ELR (cell line): ENCODE data around the gene ZNF107.
"Not testable (repeated sequence)": the region's sequence is repeated elsewhere in the genome, so short reads cannot be mapped to it uniquely, and the experiment has no call there.

Experiments used
- DNase-seq: peaks from one replicate; pipeline ENCODE4 v3.0.0-alpha.2; 2015; ENCODE audit warnings: low read depth

Gene ZNF107

DNA sequence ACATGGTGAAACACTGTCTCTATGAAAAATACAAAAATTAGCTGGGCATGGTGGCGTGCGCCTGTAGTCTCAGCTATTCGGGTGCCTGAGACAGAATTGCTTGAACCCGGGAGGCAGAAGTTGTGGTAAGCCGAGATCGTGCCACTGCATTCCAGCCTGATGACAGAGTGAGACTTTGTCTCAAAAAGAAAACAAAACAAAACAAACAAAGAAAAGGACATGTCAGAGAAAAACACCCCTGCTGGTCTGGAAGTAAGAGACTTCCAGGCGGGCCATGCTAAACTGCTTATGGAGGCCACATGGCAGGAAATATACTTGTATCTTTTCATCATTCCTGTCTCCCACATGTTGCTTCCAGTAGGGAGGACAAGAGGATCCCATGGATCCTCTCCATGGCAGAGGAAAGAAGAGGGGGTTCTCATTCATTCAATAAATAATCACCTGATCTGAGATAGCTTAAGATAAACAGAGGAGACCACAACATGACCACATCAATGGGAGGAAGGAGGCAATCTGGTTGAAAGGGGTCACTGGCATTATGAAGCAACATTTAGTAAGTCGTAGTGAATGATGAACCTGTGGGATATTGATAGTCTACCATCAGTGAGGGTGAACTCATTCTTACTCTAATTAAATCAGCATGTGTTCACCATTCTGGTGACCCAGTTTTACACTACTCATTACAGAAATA lies 67.8 kb downstream of the ZNF107 start:
- no peak for DNase-seq

DNA sequence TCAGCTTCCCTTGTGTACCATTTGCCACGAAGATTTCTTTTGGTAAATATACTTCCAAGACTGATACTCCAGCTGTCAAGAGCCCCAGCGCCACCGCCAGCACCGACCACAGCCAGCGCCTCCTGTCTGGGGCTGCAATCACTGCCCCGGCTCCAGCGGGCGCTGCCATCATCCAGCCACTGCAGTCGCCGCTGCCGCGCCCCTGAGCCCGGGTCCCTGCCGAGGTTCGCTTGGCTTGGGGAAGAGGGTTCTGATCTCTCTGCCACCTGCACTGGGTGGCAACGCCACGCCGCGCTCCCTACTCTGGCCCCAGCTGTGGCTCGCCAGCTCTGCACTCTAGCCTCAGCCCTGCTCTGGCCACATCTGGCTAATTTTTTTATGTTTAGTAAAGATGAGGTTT lies 70.6 kb downstream of the ZNF107 start:
- no peak for DNase-seq

DNA sequence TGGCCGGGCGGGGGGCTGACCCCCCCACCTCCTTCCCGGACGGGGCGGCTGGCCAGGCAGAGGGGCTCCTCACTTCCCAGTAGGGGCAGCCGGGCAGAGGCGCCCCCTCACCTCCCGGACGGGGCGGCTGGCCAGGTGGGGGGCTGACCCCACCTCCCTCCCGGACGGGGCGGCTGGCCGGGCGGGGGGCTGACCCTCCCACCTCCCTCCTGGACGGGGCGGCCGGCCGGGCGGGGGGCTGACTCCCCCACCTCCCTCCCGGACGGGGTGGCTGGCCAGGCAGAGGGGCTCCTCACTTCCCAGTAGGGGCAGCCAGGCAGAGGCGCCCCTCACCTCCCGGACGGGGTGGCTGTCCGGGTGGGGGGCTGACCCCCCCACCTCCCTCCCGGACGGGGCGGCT lies 72.5 kb downstream of the ZNF107 start:
- not testable (repeated sequence) for DNase-seq

DNA sequence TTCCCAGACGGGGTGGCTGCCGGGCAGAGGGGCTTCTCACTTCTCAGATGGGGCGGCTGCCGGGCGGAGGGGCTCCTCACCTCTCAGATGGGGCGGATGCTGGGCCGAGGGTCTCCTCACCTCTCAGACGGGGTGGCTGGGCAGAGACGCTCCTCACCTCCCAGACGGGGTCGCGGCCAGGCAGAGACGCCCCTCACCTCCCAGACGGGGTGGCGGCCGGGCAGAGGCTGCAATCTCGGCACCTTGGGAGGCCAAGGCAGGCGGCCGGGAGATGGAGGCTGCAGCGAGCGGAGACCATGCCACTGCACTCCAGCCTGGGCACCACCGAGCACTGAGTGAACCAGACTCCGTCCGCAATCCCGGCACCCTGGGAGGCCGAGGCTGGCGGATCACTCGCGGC lies 73.0 kb downstream of the ZNF107 start:
- not testable (repeated sequence) for DNase-seq

DNA sequence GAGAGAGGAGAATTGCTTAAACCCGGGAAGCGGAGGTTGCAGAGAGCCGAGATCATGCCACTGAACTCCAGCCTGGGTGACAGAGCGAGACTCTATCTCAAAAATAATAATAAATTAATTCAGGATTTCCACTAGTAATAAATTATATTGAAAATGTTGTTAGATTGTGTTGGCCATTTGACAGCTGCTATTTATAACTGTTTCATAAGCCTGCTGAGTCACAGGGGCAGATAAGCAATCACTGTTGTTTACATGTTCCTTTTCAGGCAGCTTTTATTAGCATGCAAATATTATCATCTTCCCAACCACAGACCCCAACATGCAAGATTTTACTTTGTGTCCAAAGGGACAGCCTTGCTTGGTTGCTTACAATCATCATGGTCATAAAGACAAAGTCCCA lies 78.7 kb downstream of the ZNF107 start:
- DNase-seq = no peak

DNA sequence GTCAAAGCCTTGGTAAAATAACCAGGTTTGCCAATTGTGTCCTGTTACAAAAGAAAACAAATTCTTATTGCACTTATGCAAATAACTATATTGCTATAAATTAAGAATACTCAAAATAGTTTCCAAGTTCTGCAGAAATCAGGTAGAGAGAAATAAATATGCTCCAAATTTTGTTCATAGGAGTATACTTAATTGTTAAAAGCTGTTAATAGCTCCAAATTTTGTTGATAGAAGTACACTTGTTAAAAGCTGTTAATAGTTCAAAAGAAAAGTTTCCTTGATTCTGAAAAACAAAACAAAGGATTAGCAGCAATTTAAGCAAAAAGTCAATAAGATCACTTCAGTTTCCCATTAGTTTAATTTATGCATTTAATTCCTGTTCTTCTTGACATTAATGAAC lies 81.9 kb downstream of the ZNF107 start:
- DNase-seq = no peak

DNA sequence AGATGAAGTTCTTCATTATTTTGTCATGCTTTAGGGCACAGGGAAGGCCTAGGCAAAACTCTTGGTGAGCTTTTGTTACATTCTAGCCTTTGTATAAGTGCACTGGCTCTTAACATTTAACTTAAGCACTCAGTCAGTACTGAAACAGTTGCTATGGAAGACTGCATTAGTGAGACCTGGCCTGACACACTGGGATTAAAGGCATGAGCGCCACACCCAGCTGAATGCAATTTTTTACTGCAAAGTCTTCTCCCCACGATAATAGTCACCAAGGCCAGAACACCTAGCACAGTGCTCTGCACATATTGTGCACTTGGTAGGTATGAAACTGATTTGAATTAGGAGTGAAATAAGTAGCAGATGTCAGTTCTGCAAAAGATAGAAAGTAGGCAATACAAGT lies 87.1 kb downstream of the ZNF107 start:
- no peak for DNase-seq

DNA sequence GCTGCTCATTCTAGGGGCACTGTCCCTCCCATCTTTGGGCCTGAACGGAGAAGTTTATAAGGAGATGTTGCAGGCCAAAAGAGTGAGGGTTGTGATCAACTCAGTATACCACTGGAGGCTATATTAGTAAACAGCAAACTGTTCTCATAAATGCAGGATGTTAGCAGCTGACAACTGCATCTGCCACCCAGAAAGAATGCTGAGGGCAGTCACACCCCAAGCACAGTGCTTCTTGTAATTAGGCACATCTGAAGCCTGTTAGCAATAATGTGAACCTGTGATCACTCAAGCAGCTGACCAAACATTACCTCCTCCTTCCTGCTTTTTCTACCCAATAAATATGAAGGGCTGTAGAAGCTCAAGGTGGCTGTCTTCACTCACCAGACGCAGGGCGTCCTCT lies 89.9 kb downstream of the ZNF107 start:
- DNase-seq = no peak

DNA sequence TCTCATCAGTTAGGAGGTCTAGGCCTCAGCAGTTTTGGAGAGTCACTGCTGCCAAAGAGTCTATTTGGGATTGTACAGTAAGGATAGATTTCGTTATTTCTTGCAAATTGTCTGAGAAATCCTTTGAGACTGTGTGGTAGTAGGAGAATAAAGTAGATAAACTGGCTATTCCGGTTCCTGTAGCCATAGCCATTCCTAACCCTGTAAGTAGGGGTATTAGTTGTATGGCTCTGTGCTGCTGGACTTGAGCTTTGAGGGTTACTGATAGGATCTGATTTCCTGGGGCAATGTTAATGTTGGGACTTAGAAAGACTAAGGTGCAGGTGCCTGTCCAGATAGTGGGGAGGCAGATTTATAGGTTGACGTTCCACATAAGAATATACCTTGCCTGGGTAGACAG lies 92.2 kb downstream of the ZNF107 start:
- no peak for DNase-seq
